ENCODE results near the gene PTPRJ. TPM values are rescaled to one million over a fixed set of nuclear protein-coding genes. Genes with fewer than 3 reads are reported as not detected.

PTPRJ gene
- total RNA-seq, 1 experiment from 2014 or later = 12.1 TPM

DNA sequence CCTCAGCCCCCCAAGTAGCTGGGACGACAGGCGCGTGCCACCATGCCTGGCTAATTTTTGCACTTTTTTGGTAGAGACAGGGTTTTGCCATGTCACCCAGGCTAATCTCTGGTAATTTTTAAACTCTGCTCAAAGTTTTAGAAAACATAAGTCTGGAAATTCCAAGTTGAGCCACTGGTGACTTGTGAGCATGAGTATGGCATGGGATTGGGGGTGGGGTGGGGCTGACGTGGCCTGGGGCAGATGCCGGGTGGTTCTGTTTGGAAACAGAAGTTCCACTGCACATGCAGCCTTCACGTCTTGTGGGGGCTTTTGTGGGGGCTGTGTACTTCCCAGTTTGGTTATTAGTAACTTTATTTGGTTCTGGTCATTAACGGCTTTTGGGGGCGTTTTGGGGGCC, 67.3 kb downstream of the PTPRJ start:
- no peaks in the 10 kb centered on the region for H3K4me1 ChIP-seq (ENCODE audit: insufficient read depth, low read length, poor library complexity, severe bottlenecking)
- H3K9me3 ChIP-seq (ENCODE audit: low read depth, low read length, poor library complexity, severe bottlenecking) = no peaks in the 10 kb centered on the region
- TF ChIP-seq, protein P1, sequence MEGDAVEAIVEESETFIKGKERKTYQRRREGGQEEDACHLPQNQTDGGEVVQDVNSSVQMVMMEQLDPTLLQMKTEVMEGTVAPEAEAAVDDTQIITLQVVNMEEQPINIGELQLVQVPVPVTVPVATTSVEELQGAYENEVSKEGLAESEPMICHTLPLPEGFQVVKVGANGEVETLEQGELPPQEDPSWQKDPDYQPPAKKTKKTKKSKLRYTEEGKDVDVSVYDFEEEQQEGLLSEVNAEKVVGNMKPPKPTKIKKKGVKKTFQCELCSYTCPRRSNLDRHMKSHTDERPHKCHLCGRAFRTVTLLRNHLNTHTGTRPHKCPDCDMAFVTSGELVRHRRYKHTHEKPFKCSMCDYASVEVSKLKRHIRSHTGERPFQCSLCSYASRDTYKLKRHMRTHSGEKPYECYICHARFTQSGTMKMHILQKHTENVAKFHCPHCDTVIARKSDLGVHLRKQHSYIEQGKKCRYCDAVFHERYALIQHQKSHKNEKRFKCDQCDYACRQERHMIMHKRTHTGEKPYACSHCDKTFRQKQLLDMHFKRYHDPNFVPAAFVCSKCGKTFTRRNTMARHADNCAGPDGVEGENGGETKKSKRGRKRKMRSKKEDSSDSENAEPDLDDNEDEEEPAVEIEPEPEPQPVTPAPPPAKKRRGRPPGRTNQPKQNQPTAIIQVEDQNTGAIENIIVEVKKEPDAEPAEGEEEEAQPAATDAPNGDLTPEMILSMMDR (conservative IDR thresholded peaks at IDR 0.05; ENCODE audit: low read depth, low read length) = no peak
- TF ChIP-seq EZH2 (IDR thresholded peaks at IDR 0.05; ENCODE audit: borderline replicate concordance, low read depth, low read length, poor library complexity, severe bottlenecking) = no peak
- H3K4me3 ChIP-seq (ENCODE audit: low read depth, low read length, poor library complexity, severe bottlenecking) = no peak overlapping the region
- no peaks in the 10 kb centered on the region for H3K27me3 ChIP-seq (replicated peaks; ENCODE audit: insufficient read depth, low read depth, low read length, poor library complexity)
- intact Hi-C loops (cut with micrococcal nuclease; ENCODE audit: unreplicated experiment) = no loop called here
- BruUV-seq (replicated peaks) = no TSS peak
- ChIA-PET POLR2A (ENCODE audit: low non-redundant PET) (no interaction called here), CTCF (no interaction called here)
- no peak overlapping the region for H3K27ac ChIP-seq (ENCODE audit: low read depth, low read length, poor library complexity, severe bottlenecking)
- DNase-seq (ENCODE audit: low spot score) = no peak
- no peaks in the 10 kb centered on the region for H3K36me3 ChIP-seq (ENCODE audit: insufficient read depth, low read length, poor library complexity, severe bottlenecking)

GRCh38 chr11:48049036-48049435, 68.7 kb downstream of the PTPRJ start:
- Histone ChIP-seq H3K27ac (ENCODE audit: low read depth, low read length, poor library complexity, severe bottlenecking) (no peak overlapping the region), H3K36me3 (ENCODE audit: insufficient read depth, low read length, poor library complexity, severe bottlenecking) (no peaks in the 10 kb centered on the region), H3K9me3 (ENCODE audit: low read depth, low read length, poor library complexity, severe bottlenecking) (no peaks in the 10 kb centered on the region), H3K27me3 (replicated peaks; ENCODE audit: insufficient read depth, low read depth, low read length, poor library complexity) (no peaks in the 10 kb centered on the region), H3K4me1 (ENCODE audit: insufficient read depth, low read length, poor library complexity, severe bottlenecking) (no peaks in the 10 kb centered on the region), H3K4me3 (ENCODE audit: low read depth, low read length, poor library complexity, severe bottlenecking) (no peak overlapping the region)
- ChIA-PET POLR2A (ENCODE audit: low non-redundant PET) (no interaction called here), CTCF (no interaction called here)
- intact Hi-C loops (cut with micrococcal nuclease; ENCODE audit: unreplicated experiment) = no loop called here
- no peak for TF ChIP-seq EZH2 (IDR thresholded peaks at IDR 0.05; ENCODE audit: borderline replicate concordance, low read depth, low read length, poor library complexity, severe bottlenecking)
- TF ChIP-seq, protein P1 (conservative IDR thresholded peaks at IDR 0.05; ENCODE audit: low read depth, low read length) = no peak
- DNase-seq (ENCODE audit: low spot score) = no peak
- BruUV-seq (replicated peaks) = no TSS peak

- no peak for DNase-seq (ENCODE audit: low spot score)
- Histone ChIP-seq H3K36me3 (ENCODE audit: insufficient read depth, low read length, poor library complexity, severe bottlenecking) (no peaks in the 10 kb centered on the region), H3K4me1 (ENCODE audit: insufficient read depth, low read length, poor library complexity, severe bottlenecking) (no peaks in the 10 kb centered on the region), H3K27me3 (replicated peaks; ENCODE audit: insufficient read depth, low read depth, low read length, poor library complexity) (no peaks in the 10 kb centered on the region), H3K9me3 (ENCODE audit: low read depth, low read length, poor library complexity, severe bottlenecking) (no peaks in the 10 kb centered on the region), H3K4me3 (ENCODE audit: low read depth, low read length, poor library complexity, severe bottlenecking) (no peak overlapping the region), H3K27ac (ENCODE audit: low read depth, low read length, poor library complexity, severe bottlenecking) (no peak overlapping the region)
- POLR2A ChIA-PET (ENCODE audit: low non-redundant PET) = no interaction called here
- intact Hi-C loops (cut with micrococcal nuclease; ENCODE audit: unreplicated experiment) = no loop called here
- no TSS peak for BruUV-seq (replicated peaks)
- no peak for TF ChIP-seq EZH2 (IDR thresholded peaks at IDR 0.05; ENCODE audit: borderline replicate concordance, low read depth, low read length, poor library complexity, severe bottlenecking)
- TF ChIP-seq, protein P1 (conservative IDR thresholded peaks at IDR 0.05; ENCODE audit: low read depth, low read length) = no peak
- CTCF ChIA-PET = interaction anchor here (0.6 to 1.5 kb wide), 2 partner anchors 59 to 92 kb away, joined by 4 to 6 read pairs; no protein-coding TSS in a partner anchor
These were observed 69.9 kb downstream of the PTPRJ start for GRCh38 chr11:48050304-48050703.

Data from A673 (cell line).